Measurements from ENCODE around the gene MAB21L4.

The MAB21L4 gene

DNA sequence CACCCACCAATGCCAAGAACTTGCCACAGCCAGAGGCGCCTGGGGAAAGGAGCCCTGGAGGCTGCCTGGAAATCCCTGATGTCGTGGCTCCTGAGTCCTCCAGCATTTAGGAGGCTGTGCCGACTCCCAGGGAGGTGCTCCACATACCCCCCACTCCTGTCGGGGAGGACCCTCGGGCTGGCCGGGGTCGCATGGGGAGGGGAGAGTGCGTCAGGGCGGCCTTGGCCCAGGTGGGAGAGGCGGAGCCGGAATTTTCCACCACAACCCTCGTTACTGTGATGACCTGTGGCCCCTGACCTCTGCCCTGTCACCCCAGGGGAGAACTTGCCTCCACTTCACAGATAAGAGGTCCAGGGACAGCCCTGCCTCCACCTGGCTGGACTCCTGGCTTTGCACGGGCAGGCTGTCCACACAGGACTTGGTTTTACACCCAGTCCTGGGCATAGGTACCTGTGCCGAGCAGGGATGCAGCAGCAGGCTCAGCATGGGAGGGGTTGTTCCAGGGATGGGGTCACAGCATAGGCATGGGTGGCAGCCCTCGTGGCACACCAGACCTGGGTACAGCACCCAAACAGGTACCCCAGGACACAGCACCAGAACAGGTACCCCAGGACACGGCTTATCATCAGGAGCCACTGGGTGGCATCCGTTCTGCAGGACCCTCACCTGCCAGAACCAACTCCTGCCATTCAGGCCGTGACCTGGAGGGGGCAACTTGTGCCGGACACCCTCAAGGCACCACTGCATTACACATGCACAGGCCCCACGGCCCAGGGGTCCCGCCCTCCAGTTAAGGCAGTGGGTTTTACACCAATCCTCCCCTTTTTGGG is 39.6 kb downstream of the MAB21L4 start:
- no peak overlapping the region for H3K4me3 ChIP-seq (ENCODE audit: low read depth, low read length)
- TF ChIP-seq, protein P1, sequence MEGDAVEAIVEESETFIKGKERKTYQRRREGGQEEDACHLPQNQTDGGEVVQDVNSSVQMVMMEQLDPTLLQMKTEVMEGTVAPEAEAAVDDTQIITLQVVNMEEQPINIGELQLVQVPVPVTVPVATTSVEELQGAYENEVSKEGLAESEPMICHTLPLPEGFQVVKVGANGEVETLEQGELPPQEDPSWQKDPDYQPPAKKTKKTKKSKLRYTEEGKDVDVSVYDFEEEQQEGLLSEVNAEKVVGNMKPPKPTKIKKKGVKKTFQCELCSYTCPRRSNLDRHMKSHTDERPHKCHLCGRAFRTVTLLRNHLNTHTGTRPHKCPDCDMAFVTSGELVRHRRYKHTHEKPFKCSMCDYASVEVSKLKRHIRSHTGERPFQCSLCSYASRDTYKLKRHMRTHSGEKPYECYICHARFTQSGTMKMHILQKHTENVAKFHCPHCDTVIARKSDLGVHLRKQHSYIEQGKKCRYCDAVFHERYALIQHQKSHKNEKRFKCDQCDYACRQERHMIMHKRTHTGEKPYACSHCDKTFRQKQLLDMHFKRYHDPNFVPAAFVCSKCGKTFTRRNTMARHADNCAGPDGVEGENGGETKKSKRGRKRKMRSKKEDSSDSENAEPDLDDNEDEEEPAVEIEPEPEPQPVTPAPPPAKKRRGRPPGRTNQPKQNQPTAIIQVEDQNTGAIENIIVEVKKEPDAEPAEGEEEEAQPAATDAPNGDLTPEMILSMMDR (IDR thresholded peaks at IDR 0.05; ENCODE audit: low read depth, low read length) = no peak

- TF ChIP-seq, protein P1 (IDR thresholded peaks at IDR 0.05; ENCODE audit: low read depth, low read length) = no peak
- no peak overlapping the region for H3K4me3 ChIP-seq (ENCODE audit: low read depth, low read length)
These were observed 40.3 kb downstream of the MAB21L4 start for GRCh38 chr2:240855670-240856069.

DNA sequence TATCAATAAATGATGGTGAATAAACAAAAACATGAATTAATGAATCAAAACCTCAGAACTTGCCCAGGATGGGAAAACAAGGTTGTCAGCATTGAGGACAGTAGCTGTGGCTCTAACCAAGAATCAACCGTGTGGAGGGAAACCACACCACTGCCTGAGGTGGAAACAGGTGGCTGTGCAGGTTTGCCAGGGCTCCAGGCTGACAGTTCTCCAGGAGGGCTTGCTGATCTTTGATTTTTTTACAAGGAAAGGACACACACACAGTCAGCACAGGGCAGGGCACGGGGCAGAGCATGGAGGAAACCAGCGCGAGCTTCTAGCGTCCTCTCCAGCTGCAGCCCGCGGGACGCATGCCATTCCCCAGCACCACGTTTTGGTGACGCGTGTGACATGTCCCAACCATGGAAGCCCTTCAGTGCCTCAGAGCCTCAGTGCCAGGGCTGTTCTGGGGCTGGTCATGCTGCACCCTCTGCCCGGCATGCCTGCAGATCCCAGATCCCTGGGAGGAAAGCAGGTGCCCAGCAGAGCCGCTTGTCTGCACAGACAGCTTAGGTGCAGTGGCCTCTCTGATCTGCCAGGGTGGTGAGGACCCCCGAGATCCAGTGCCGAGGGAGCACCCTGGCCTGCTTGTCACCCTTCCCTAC is 43.2 kb downstream of the MAB21L4 start:
- H3K4me3 ChIP-seq (ENCODE audit: low read depth, low read length) = no peak overlapping the region
- TF ChIP-seq, protein P1 (IDR thresholded peaks at IDR 0.05; ENCODE audit: low read depth, low read length) = no peak

DNA sequence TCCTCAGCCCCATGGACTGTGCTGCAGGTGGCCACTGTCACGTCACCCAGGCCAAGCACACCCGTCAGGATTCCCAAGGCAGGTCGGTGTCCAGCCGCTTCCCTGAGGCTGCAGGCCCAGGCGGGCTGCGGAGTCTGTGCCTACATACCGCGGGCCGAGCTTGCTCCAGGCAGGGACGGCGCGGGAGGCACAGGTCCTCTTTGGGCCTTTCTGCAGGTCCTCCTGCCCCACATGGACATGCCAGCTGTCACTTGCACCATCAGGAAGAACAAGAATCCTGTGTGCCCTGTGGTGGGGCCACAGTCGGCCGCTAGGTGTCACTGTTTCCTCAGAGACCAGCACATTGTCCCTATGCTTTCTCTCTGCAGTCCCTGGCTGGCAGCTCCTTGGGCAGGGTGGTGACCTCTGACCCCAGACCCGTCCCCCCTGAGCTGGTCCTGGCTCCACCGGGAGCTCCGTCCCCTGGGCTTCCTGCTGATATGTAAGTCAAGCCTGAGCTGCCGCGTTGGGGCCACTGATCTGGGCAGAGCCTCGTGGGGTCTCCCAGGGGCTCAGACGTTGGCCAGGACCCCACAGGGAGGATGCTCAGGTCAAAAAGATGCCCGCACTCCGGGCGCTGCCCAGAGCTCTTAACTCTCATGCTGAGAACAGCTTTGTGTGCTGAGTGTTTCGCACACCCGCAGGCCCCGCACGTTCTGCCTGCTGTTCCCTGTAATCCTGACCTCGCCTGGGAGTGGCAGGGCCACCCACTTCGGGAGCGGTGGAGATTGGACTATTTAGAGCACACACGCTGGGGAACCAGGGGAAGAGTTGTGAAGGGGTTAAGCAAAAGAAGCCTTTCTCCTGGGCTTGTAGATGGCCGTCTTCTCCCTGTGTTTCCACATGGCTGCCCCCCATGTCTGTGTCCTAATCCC is 44.6 kb downstream of the MAB21L4 start:
- TF ChIP-seq, protein P1 (IDR thresholded peaks at IDR 0.05; ENCODE audit: low read depth, low read length) = peak; percentile 95
- no peak overlapping the region for H3K4me3 ChIP-seq (ENCODE audit: low read depth, low read length)

- TF ChIP-seq, protein P1 (IDR thresholded peaks at IDR 0.05; ENCODE audit: low read depth, low read length) = no peak
These were observed 45.2 kb downstream of the MAB21L4 start for GRCh38 chr2:240850756-240851077.

GRCh38 chr2:240850026-240850425 is 45.9 kb downstream of the MAB21L4 start:
- H3K4me3 ChIP-seq (ENCODE audit: low read depth, low read length) = no peak overlapping the region
- TF ChIP-seq, protein P1 (IDR thresholded peaks at IDR 0.05; ENCODE audit: low read depth, low read length) = no peak

More at GRCh38 chr2:240850756-240851077, 45.2 kb downstream of the MAB21L4 start:
- no peak overlapping the region for H3K4me3 ChIP-seq (ENCODE audit: low read depth, low read length)

Data from WI38 (cell line).